ENCODE measurements around the gene APOA4. TPM values are rescaled to one million over a fixed set of nuclear protein-coding genes. Genes with fewer than 3 reads are reported as not detected.

Gene APOA4
- total and polyA plus RNA-seq, 2 of the 13 experiments (the other 11 are each of a cell fraction or from before 2014, with no cell fraction given): 3.8 to 7.2 TPM

DNA sequence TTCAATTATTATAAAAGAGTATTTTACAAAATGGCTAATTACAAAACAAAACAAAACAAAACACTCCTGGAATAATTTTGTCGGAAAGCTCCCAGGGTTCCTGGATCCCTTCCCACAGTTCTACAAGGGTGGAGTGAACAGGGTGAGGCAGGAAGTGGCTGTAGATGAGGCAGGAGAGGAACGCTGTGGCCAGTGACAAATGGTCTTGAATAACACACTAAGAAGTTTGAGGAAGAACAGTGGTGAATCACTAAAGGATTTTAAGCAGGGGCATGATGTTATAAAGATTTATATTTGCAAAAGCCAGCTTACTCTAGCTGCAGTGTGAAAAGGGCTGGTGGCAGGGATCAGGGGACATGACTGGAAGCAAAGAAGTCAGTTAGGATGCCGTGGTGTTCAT, 48.1 kb upstream of the APOA4 start:
- no peak overlapping the region for H3K4me2 ChIP-seq (ENCODE audit: low read depth, low read length)
- BruUV-seq (replicated peaks): no TSS peak
- H3K4me3 ChIP-seq (replicated peaks in 1 of 3; ENCODE audit: insufficient read depth in 1 of 3, low read depth in 2 of 3, low read length in 3 of 3): no peak overlapping the region

More for the DNA sequence above, 48.1 kb upstream of the APOA4 start:
- Histone ChIP-seq H4K20me1 (ENCODE audit: insufficient read depth, low read length) (no peaks in the 10 kb centered on the region), H3K27me3 (ENCODE audit: control insufficient read depth in 1 of 2, insufficient read depth in 2 of 2, low read length in 2 of 2) (no peaks in the 10 kb centered on the region), H3K79me2 (ENCODE audit: insufficient read depth, low read length) (no peaks in the 10 kb centered on the region), H3K9ac (ENCODE audit: insufficient read depth, low read depth, low read length) (no peak overlapping the region), H3K9me3 (ENCODE audit: low read length) (no peaks in the 10 kb centered on the region), H2AFZ (ENCODE audit: low read length) (no peak overlapping the region), H3K4me1 (ENCODE audit: insufficient read depth, low read length) (peaks cover 20% of the 10 kb centered on the region), H3K36me3 (replicated peaks in 1 of 2; ENCODE audit: control insufficient read depth in 1 of 2, insufficient read depth in 2 of 2, low read length in 2 of 2) (peaks cover 21 to 88% of the 10 kb centered on the region in 2 experiments), H3K27ac (ENCODE audit: extremely low read length, insufficient read depth, low read length) (no peak overlapping the region)
- TF ChIP-seq ZBTB37 (CRISPR knock-in tag; IDR thresholded peaks at IDR 0.05) (no peak), ARNTL (CRISPR knock-in tag; IDR thresholded peaks at IDR 0.05) (no peak), ZBTB25 (CRISPR knock-in tag; IDR thresholded peaks at IDR 0.05) (no peak), CCDC6 (CRISPR knock-in tag; IDR thresholded peaks at IDR 0.05) (no peak), LCORL (IDR thresholded peaks at IDR 0.05) (no peak), LCORL (CRISPR knock-in tag; IDR thresholded peaks at IDR 0.05) (no peak), MYNN (CRISPR knock-in tag; IDR thresholded peaks at IDR 0.05; ENCODE audit: low read depth) (no peak), ZNF782 (CRISPR knock-in tag; IDR thresholded peaks at IDR 0.05; ENCODE audit: borderline replicate concordance) (no peak), HOXA7 (CRISPR knock-in tag; IDR thresholded peaks at IDR 0.05) (no peak), ATF7-NPFF (CRISPR knock-in tag; IDR thresholded peaks at IDR 0.05; ENCODE audit: low read depth) (no peak), TCF12 (IDR thresholded peaks at IDR 0.05) (no peak), TCF12 (CRISPR knock-in tag; IDR thresholded peaks at IDR 0.05) (no peak), RFX1 (IDR thresholded peaks at IDR 0.05) (no peak), ZNF33B (CRISPR knock-in tag; IDR thresholded peaks at IDR 0.05) (no peak), FIP1L1 (IDR thresholded peaks at IDR 0.05; ENCODE audit: borderline replicate concordance, insufficient read depth, low read depth, low read length) (no peak), ZNF335 (CRISPR knock-in tag; IDR thresholded peaks at IDR 0.05) (no peak), FOXP1 (IDR thresholded peaks at IDR 0.05) (no peak), FOXP1 (CRISPR knock-in tag; IDR thresholded peaks at IDR 0.05) (no peak), PATZ1 (CRISPR knock-in tag; IDR thresholded peaks at IDR 0.05) (no peak), ZNF562 (CRISPR knock-in tag; IDR thresholded peaks at IDR 0.05; ENCODE audit: borderline replicate concordance) (no peak), ZNF30 (CRISPR knock-in tag; IDR thresholded peaks at IDR 0.05) (no peak), TRIM24 (CRISPR knock-in tag; IDR thresholded peaks at IDR 0.05) (no peak)
- TF ChIP-seq, protein P1, sequence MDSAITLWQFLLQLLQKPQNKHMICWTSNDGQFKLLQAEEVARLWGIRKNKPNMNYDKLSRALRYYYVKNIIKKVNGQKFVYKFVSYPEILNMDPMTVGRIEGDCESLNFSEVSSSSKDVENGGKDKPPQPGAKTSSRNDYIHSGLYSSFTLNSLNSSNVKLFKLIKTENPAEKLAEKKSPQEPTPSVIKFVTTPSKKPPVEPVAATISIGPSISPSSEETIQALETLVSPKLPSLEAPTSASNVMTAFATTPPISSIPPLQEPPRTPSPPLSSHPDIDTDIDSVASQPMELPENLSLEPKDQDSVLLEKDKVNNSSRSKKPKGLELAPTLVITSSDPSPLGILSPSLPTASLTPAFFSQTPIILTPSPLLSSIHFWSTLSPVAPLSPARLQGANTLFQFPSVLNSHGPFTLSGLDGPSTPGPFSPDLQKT (CRISPR knock-in tag; IDR thresholded peaks at IDR 0.05; ENCODE audit: borderline replicate concordance): no peak
- intact Hi-C loops (cut with micrococcal nuclease; ENCODE audit: unreplicated experiment) (no loop called here), in situ Hi-C loops (cut with HindIII; ENCODE audit: extremely low pct_ligation_motif_present, low pct_unique_long_range_greater_than_20kb) (loop anchor here (5.0 kb wide), 1 partner anchor 361 kb away; the partner anchor contains the start of genes PCSK7 and RNF214)
- FAIRE-seq: no peak
- CTCF ChIA-PET (ENCODE audit: low intra/inter-chr PET ratio, low total read pairs): no interaction called here
- ATAC-seq: no peak
- no peak for DNase-seq (ENCODE audit: low spot score)
- POLR2A ChIA-PET: interaction anchor here (1.0 kb wide), 1 partner anchor 34 kb away, joined by 3 read pairs; the partner anchor contains the start of gene APOA1
- 98% methylated on average over 3 of the region's 3 CpGs for WGBS (ENCODE audit: low lambda C conversion rate)

All from HepG2 (cell line).